Activated CD8-positive, alpha-beta T cell treated with anti-CD3 and anti-CD28 coated beads for 36 hours (primary cell): ENCODE measurements around the gene MCEE. TPM values are rescaled to one million over a fixed set of nuclear protein-coding genes. Genes with fewer than 3 reads are reported as not detected.
"Not testable (repeated sequence)": the region's sequence is repeated elsewhere in the genome, so short reads cannot be mapped to it uniquely, and the experiment has no call there.

Source experiments
- ATAC-seq: fragments of 200-7000 bp; cut with Tn5 transposase; one replicate; pipeline ENCODE4 v1.10.0; 2021; ENCODE audit warnings: mild to moderate bottlenecking, moderate library complexity
- CTCF ChIA-PET: fragments of 350-600 bp; sonication (Branson Sonifier 250); formaldehyde crosslinking; loops from one replicate; lab custom pipeline; 2021; ENCODE audit warnings: antibody characterized with exemption; lab: Charles Lee
- POLR2A ChIA-PET: fragments of 350-600 bp; sonication (Branson Sonifier 250); formaldehyde crosslinking; loops from one replicate; lab custom pipeline; 2021; ENCODE audit warnings: antibody characterized with exemption; lab: Charles Lee
- DNase-seq: peaks from one replicate; pipeline ENCODE4 v3.0.0-alpha.2; 2020
- H3K27ac Mint-ChIP-seq: one replicate; pipeline ENCODE4 v1.8.0; 2021; ENCODE audit warnings: mild to moderate bottlenecking, mixed read lengths
- H3K27me3 Mint-ChIP-seq: one replicate; pipeline ENCODE4 v1.8.0; 2021; ENCODE audit warnings: mixed read lengths
- H3K36me3 Mint-ChIP-seq: one replicate; pipeline ENCODE4 v1.8.0; 2021; ENCODE audit warnings: low read depth, mixed read lengths
- H3K4me1 Mint-ChIP-seq: one replicate; pipeline ENCODE4 v1.8.0; 2021; ENCODE audit warnings: low read depth, mixed read lengths
- H3K4me3 Mint-ChIP-seq: one replicate; pipeline ENCODE4 v1.8.0; 2021; ENCODE audit warnings: mild to moderate bottlenecking, moderate library complexity, mixed read lengths
- H3K9me3 Mint-ChIP-seq: one replicate; pipeline ENCODE4 v1.8.0; 2021; ENCODE audit warnings: mixed read lengths
- CTCF ChIP-seq: fragments of 200-600 bp; IDR thresholded peaks from one replicate; pipeline ENCODE4 v1.8.0; 2022; ENCODE audit warnings: antibody characterized with exemption, mild to moderate bottlenecking
- intact Hi-C: fragments of 100-400 bp; cut with micrococcal nuclease; formaldehyde crosslinking; loops from one replicate; pipeline ENCODE4 v1.10.0; 2022
- total RNA-seq, 2 experiments: library from RNA; stranded (reverse); gene quantifications; one replicate each; pipeline ENCODE4 v1.2.3, GENCODE V29; 2021

MCEE gene
- total RNA-seq, 2 experiments from 2014 or later, result 13.8 to 14.0 TPM

- Mint-ChIP-seq H3K27ac (no peak overlapping the region), H3K9me3 (peaks cover 1% of the 10 kb centered on the region), H3K4me1 (no peaks in the 10 kb centered on the region), H3K36me3 (no peaks in the 10 kb centered on the region), H3K27me3 (peaks cover 5% of the 10 kb centered on the region), H3K4me3 (no peak overlapping the region)
- ChIA-PET POLR2A (no interaction called here), CTCF (interaction anchor here (1.2 to 5.5 kb wide), 10 partner anchors 9 to 409 kb away, joined by 3 to 71 read pairs (median 6); partner anchors contain the start of gene NAGK)
- intact Hi-C loops, result no loop called here
- DNase-seq, result no peak
- no peak for TF ChIP-seq CTCF
- ATAC-seq, result no peak
Observed at GRCh38 chr2:71101656-71102055, 28.4 kb downstream of the MCEE start.

- Mint-ChIP-seq H3K27ac (no peak overlapping the region), H3K4me3 (no peak overlapping the region), H3K9me3 (peaks cover under 1% of the 10 kb centered on the region), H3K36me3 (no peaks in the 10 kb centered on the region), H3K27me3 (peaks cover 5% of the 10 kb centered on the region), H3K4me1 (no peaks in the 10 kb centered on the region)
- POLR2A ChIA-PET, result interaction anchor here (0.8 kb wide), 1 partner anchor 30 kb away, joined by 3 read pairs; the partner anchor contains the start of genes MCEE and MPHOSPH10
- CTCF ChIA-PET, result interaction anchor here (0.7 to 5.5 kb wide), 31 partner anchors 9 to 410 kb away, joined by 3 to 71 read pairs (median 4); partner anchors contain the start of genes MCEE, MPHOSPH10 and NAGK
- intact Hi-C loops, result no loop called here
- DNase-seq (peak; percentile 64), ATAC-seq (peak; percentile 74)
- peak; percentile 69 for TF ChIP-seq CTCF
Observed at GRCh38 chr2:71100195-71100964, 29.6 kb downstream of the MCEE start.

- H3K36me3 Mint-ChIP-seq, DNase-seq, H3K27me3 Mint-ChIP-seq, H3K4me3 Mint-ChIP-seq, ATAC-seq, POLR2A ChIA-PET, H3K27ac Mint-ChIP-seq, intact Hi-C loops, H3K4me1 Mint-ChIP-seq, H3K9me3 Mint-ChIP-seq: not testable (repeated sequence)
- CTCF ChIA-PET, result interaction anchor here (2.4 kb wide), 1 partner anchor 8 kb away, joined by 8 read pairs; no protein-coding TSS in a partner anchor
Observed at GRCh38 chr2:71092491-71093260, 37.4 kb downstream of the MCEE start.

- H3K27ac Mint-ChIP-seq, result not testable (repeated sequence)
Observed at GRCh38 chr2:71091808-71092207, 38.2 kb downstream of the MCEE start.

GRCh38 chr2:71089475-71089874, 40.6 kb downstream of the MCEE start:
- H3K4me3 Mint-ChIP-seq, intact Hi-C loops, H3K4me1 Mint-ChIP-seq: not testable (repeated sequence)

More at GRCh38 chr2:71091808-71092207, 38.2 kb downstream of the MCEE start:
- H3K36me3 Mint-ChIP-seq, H3K4me1 Mint-ChIP-seq, POLR2A ChIA-PET, intact Hi-C loops, DNase-seq, ATAC-seq, H3K4me3 Mint-ChIP-seq, H3K9me3 Mint-ChIP-seq, H3K27me3 Mint-ChIP-seq: not testable (repeated sequence)
- CTCF ChIA-PET, result interaction anchor here (2.4 kb wide), 1 partner anchor 9 kb away, joined by 8 read pairs; no protein-coding TSS in a partner anchor

GRCh38 chr2:71085325-71086003, 44.6 kb downstream of the MCEE start:
- H3K9me3 Mint-ChIP-seq, H3K27me3 Mint-ChIP-seq, DNase-seq, H3K27ac Mint-ChIP-seq, POLR2A ChIA-PET, H3K36me3 Mint-ChIP-seq, CTCF ChIA-PET, H3K4me3 Mint-ChIP-seq, intact Hi-C loops, ATAC-seq: not testable (repeated sequence)
- peaks cover 15% of the 10 kb centered on the region for H3K4me1 Mint-ChIP-seq

More at GRCh38 chr2:71089475-71089874, 40.6 kb downstream of the MCEE start:
- H3K36me3 Mint-ChIP-seq, POLR2A ChIA-PET, H3K9me3 Mint-ChIP-seq, DNase-seq, CTCF ChIA-PET, H3K27ac Mint-ChIP-seq, ATAC-seq, H3K27me3 Mint-ChIP-seq: not testable (repeated sequence)

- POLR2A ChIA-PET, H3K9me3 Mint-ChIP-seq, H3K36me3 Mint-ChIP-seq, intact Hi-C loops, H3K27ac Mint-ChIP-seq, H3K4me3 Mint-ChIP-seq, H3K27me3 Mint-ChIP-seq, DNase-seq, ATAC-seq: not testable (repeated sequence)
- H3K4me1 Mint-ChIP-seq, result peaks cover 15% of the 10 kb centered on the region
- CTCF ChIA-PET, result interaction anchor here (1.0 to 2.5 kb wide), 3 partner anchors 13 to 17 kb away, joined by 3 to 11 read pairs (median 6); no protein-coding TSS in a partner anchor
Observed at GRCh38 chr2:71083752-71084312, 46.2 kb downstream of the MCEE start.

GRCh38 chr2:71083297-71083696, 46.7 kb downstream of the MCEE start:
- DNase-seq, ATAC-seq, intact Hi-C loops, H3K9me3 Mint-ChIP-seq, H3K27me3 Mint-ChIP-seq, H3K27ac Mint-ChIP-seq, H3K36me3 Mint-ChIP-seq, H3K4me3 Mint-ChIP-seq: not testable (repeated sequence)
- ChIA-PET POLR2A (interaction anchor here (3.6 kb wide), 1 partner anchor 12 kb away, joined by 17 read pairs; no protein-coding TSS in a partner anchor), CTCF (interaction anchor here (1.0 to 2.5 kb wide), 3 partner anchors 13 to 18 kb away, joined by 3 to 11 read pairs (median 6); no protein-coding TSS in a partner anchor)
- H3K4me1 Mint-ChIP-seq, result peaks cover 15% of the 10 kb centered on the region
